PC-9 (cell line): ENCODE results near the gene ADORA1. TPM values are rescaled to one million over a fixed set of nuclear protein-coding genes. Genes with fewer than 3 reads are reported as not detected.

Experiments
- BruUV-seq: library from RNA; stranded (reverse); fragments of 400-500 nt; replicated peaks from 2 replicates; lab custom pipeline; 2021; lab: Mats Ljungman, UMichigan
- CTCF ChIA-PET: fragments of 300-600 bp; sonication (Branson Sonifier 250); formaldehyde crosslinking; loops from one replicate; lab custom pipeline; 2022; ENCODE audit warnings: antibody characterized with exemption; lab: Charles Lee
- POLR2A ChIA-PET: fragments of 300-600 bp; sonication (Branson Sonifier 250); formaldehyde crosslinking; loops from one replicate; lab custom pipeline; 2022; ENCODE audit warnings: antibody characterized with exemption; ENCODE audit not compliant: unreplicated experiment; lab: Charles Lee
- DNase-seq, 2 experiments: peaks; one replicate each; pipeline versions ENCODE4 v3.0.0 to v3.0.0-alpha.2; 2015 to 2022; ENCODE audit warnings: mixed read lengths in 1 of 2
- H2AFZ ChIP-seq: fragments of 200-600 bp; sonication (generic); 2 replicates; pipeline ENCODE4 v1.8.1; 2017; ENCODE audit warnings: antibody characterized with exemption
- H3F3A ChIP-seq: fragments of 200-600 bp; sonication (generic); 2 replicates; pipeline ENCODE4 v1.8.1; 2017; ENCODE audit warnings: antibody characterized with exemption, mild to moderate bottlenecking, low read depth; ENCODE audit not compliant: insufficient read depth
- H3K27ac ChIP-seq: fragments of 200-600 bp; sonication (generic); 2 replicates; pipeline ENCODE4 v1.6.1; 2016; ENCODE audit warnings: mixed run types
- H3K27me3 ChIP-seq: fragments of 200-600 bp; sonication (generic); 2 replicates; pipeline ENCODE4 v1.6.1; 2016; ENCODE audit warnings: low read depth, mixed run types; ENCODE audit not compliant: insufficient read depth
- H3K36me3 ChIP-seq: fragments of 200-600 bp; sonication (generic); 2 replicates; pipeline ENCODE4 v1.6.1; 2016; ENCODE audit warnings: low read depth, mixed run types
- H3K4me1 ChIP-seq: fragments of 200-600 bp; sonication (generic); replicated peaks from 2 replicates; pipeline ENCODE4 v1.6.1; 2016; ENCODE audit warnings: mixed run types; ENCODE audit not compliant: insufficient read depth
- H3K4me2 ChIP-seq: fragments of 200-600 bp; sonication (generic); 2 replicates; pipeline ENCODE4 v1.6.1; 2017; ENCODE audit warnings: mixed run types
- H3K4me3 ChIP-seq: fragments of 200-600 bp; sonication (generic); 2 replicates; pipeline ENCODE4 v1.6.1; 2016; ENCODE audit warnings: mixed run types
- H3K79me2 ChIP-seq: fragments of 200-600 bp; sonication (generic); 2 replicates; pipeline ENCODE4 v1.6.1; 2017; ENCODE audit warnings: low read depth, mixed run types
- H3K9me2 ChIP-seq: fragments of 200-600 bp; sonication (generic); 2 replicates; pipeline ENCODE4 v1.8.1; 2017; ENCODE audit warnings: mild to moderate bottlenecking; ENCODE audit not compliant: insufficient read depth
- H3K9me3 ChIP-seq: fragments of 200-600 bp; sonication (generic); 2 replicates; pipeline ENCODE4 v1.8.1; 2016; ENCODE audit warnings: low read depth; ENCODE audit not compliant: insufficient read depth
- H4K20me1 ChIP-seq: fragments of 200-600 bp; sonication (generic); 2 replicates; pipeline ENCODE4 v1.8.1; 2017; ENCODE audit not compliant: insufficient read depth
- CTCF ChIP-seq: fragments of 200-600 bp; sonication (generic); conservative IDR thresholded peaks from 2 replicates; pipeline ENCODE4 v1.6.1; 2017; ENCODE audit warnings: mixed run types, antibody characterized with exemption, mild to moderate bottlenecking, moderate library complexity
- EZH2 ChIP-seq: fragments of 200-600 bp; sonication (generic); IDR thresholded peaks from 2 replicates; pipeline ENCODE4 v1.8.0; 2017; ENCODE audit warnings: antibody characterized with exemption, low read depth
- intact Hi-C: fragments of 100-400 bp; cut with micrococcal nuclease; formaldehyde crosslinking; loops from one replicate; pipeline ENCODE4 v1.10.0; 2022; ENCODE audit not compliant: unreplicated experiment
- total RNA-seq: library from RNA; stranded (reverse); gene quantifications from 2 replicates; pipeline ENCODE4 v1.2.3, GENCODE V29; 2021

ADORA1 gene
- total RNA-seq, 1 experiment from 2014 or later, result 8.3 TPM

- Histone ChIP-seq H3K9me3 (no peaks in the 10 kb centered on the region), H3K79me2 (no peaks in the 10 kb centered on the region), H3K4me2 (no peak overlapping the region), H2AFZ (no peak overlapping the region), H3K36me3 (no peaks in the 10 kb centered on the region), H3K4me3 (no peak overlapping the region), H3K27ac (no peak overlapping the region), H3K4me1 (peaks cover 25% of the 10 kb centered on the region), H3F3A (peaks cover 5% of the 10 kb centered on the region), H3K9me2 (no peaks in the 10 kb centered on the region), H4K20me1 (no peaks in the 10 kb centered on the region), H3K27me3 (no peaks in the 10 kb centered on the region)
- TF ChIP-seq CTCF, result no peak
- TF ChIP-seq EZH2, result no peak
- intact Hi-C loops, result no loop called here
- BruUV-seq, result no TSS peak
- ChIA-PET POLR2A (no interaction called here), CTCF (interaction anchor here (0.5 to 0.9 kb wide), 2 partner anchors 142 to 145 kb away, joined by 3 to 6 read pairs; no protein-coding TSS in a partner anchor)
- DNase-seq, result no peak
These were observed 3.5 kb upstream of the ADORA1 start for GRCh38 chr1:203124011-203124410.

GRCh38 chr1:203124546-203125317 is 2.8 kb upstream of the ADORA1 start:
- BruUV-seq, result no TSS peak

More at GRCh38 chr1:203124546-203125317, 2.8 kb upstream of the ADORA1 start:
- H3K4me2 ChIP-seq, result no peak overlapping the region; the same call in 1 of the 2 replicates
- H3K27me3 ChIP-seq, result no peaks in the 10 kb centered on the region
- TF ChIP-seq EZH2 (no peak), CTCF (no peak)
- no peaks in the 10 kb centered on the region for H4K20me1 ChIP-seq
- H3K27ac ChIP-seq, result no peak overlapping the region
- ChIA-PET CTCF (interaction anchor here (1.0 to 1.1 kb wide), 2 partner anchors 9 to 48 kb away, joined by 3 read pairs; no protein-coding TSS in a partner anchor), POLR2A (interaction anchor here (0.5 kb wide), 1 partner anchor 906 kb away, joined by 4 read pairs; no protein-coding TSS in a partner anchor)
- peaks cover 32% of the 10 kb centered on the region for H3K4me1 ChIP-seq
- peaks cover 12% of the 10 kb centered on the region for H3F3A ChIP-seq
- H3K9me3 ChIP-seq, result no peaks in the 10 kb centered on the region
- no peaks in the 10 kb centered on the region for H3K9me2 ChIP-seq
- no peak for DNase-seq
- no peak overlapping the region for H2AFZ ChIP-seq
- no peak overlapping the region for H3K4me3 ChIP-seq
- H3K79me2 ChIP-seq, result no peaks in the 10 kb centered on the region
- intact Hi-C loops, result no loop called here
- no peaks in the 10 kb centered on the region for H3K36me3 ChIP-seq
